HG03060 (cell line): ENCODE data around the gene AAR2.

ENCODE experiments used
- ATAC-seq: cut with Tn5 transposase; IDR thresholded peaks from one replicate; pipeline ENCODE4 v1.9.1; 2021; ENCODE audit warnings: low read depth, moderate number of reproducible peaks; ENCODE audit not compliant: unreplicated experiment

The AAR2 gene

GRCh38 chr20:36235892-36236785 lies at the start of gene AAR2:
Gene AAR2 (plus strand): TSS chr20:36236478. CDS start chr20:36239869, 3,391 bp downstream.
- ATAC-seq = no peak

- ATAC-seq = no peak
These were observed 42.1 kb upstream of the AAR2 start for GRCh38 chr20:36193977-36194712.

GRCh38 chr20:36196676-36197075 lies 39.6 kb upstream of the AAR2 start:
- no peak for ATAC-seq

- ATAC-seq = no peak
These were observed 39.0 kb upstream of the AAR2 start for GRCh38 chr20:36197271-36197670.

- ATAC-seq = no peak
These were observed 36.7 kb upstream of the AAR2 start for GRCh38 chr20:36199345-36200257.

GRCh38 chr20:36200451-36200850 lies 35.8 kb upstream of the AAR2 start:
- no peak for ATAC-seq

GRCh38 chr20:36201198-36201597 lies 35.1 kb upstream of the AAR2 start:
- ATAC-seq = no peak

- ATAC-seq = no peak
These were observed 33.4 kb upstream of the AAR2 start for GRCh38 chr20:36202891-36203338.

GRCh38 chr20:36203861-36204260 lies 32.4 kb upstream of the AAR2 start:
- no peak for ATAC-seq

- no peak for ATAC-seq
These were observed 31.3 kb upstream of the AAR2 start for GRCh38 chr20:36205026-36205425.

GRCh38 chr20:36206068-36206467 lies 30.2 kb upstream of the AAR2 start:
- ATAC-seq = no peak

- ATAC-seq = no peak
These were observed 29.6 kb upstream of the AAR2 start for GRCh38 chr20:36206641-36207040.

GRCh38 chr20:36207602-36208001 lies 28.7 kb upstream of the AAR2 start:
- ATAC-seq = no peak

- no peak for ATAC-seq
These were observed 28.0 kb upstream of the AAR2 start for GRCh38 chr20:36208257-36208656.

- ATAC-seq = no peak
These were observed 25.7 kb upstream of the AAR2 start for GRCh38 chr20:36210436-36211021.

- no peak for ATAC-seq
These were observed 22.9 kb upstream of the AAR2 start for GRCh38 chr20:36213362-36213761.

GRCh38 chr20:36214684-36215256 lies 21.5 kb upstream of the AAR2 start:
- no peak for ATAC-seq

- no peak for ATAC-seq
These were observed 20.5 kb upstream of the AAR2 start for GRCh38 chr20:36215778-36216177.

- no peak for ATAC-seq
These were observed 19.8 kb upstream of the AAR2 start for GRCh38 chr20:36216314-36217025.
